GM11168 (cell line): ENCODE results near the gene HNRNPM.

Experiments
- in situ Hi-C: fragments of 300-500 bp; cut with MboI; formaldehyde crosslinking; loops from one replicate; pipeline ENCODE4 v1.12.0; 2022; ENCODE audit warnings: low sequenced_read_pairs; ENCODE audit not compliant: unreplicated experiment

Gene HNRNPM

DNA sequence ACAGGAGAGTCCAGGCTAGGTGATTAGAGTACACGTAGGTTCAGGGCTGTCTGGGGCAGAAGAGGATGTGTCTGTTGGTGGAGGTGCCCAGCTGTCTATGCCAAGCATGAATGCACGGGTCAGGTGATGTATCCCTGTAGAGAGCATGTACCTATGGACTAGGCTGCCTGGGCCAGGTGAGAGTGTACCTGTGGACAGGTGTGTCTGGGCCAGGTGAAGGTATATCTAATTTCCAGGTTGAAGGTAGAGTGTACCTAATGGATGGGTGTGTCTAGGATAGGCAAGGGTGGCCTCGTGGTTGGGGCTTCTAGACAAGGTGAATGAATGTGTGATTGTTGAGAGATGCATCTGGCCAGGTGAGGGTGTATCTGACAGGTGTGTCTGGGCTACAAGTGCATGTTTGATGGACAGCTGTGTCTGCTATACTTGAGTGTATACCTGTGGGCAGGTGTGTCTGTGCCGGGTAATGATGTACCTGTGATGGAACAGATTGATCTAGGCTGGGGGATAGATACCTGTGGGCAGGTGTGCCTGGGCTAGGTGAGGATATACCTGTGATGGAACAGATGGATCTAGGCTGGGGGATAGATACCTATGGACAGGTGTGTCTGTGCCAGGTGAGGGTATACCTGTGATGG is 84.7 kb downstream of the HNRNPM start:
- in situ Hi-C loops: no loop called here

GRCh38 chr19:8530061-8530679 is 85.4 kb downstream of the HNRNPM start:
- in situ Hi-C loops: no loop called here

- in situ Hi-C loops: no loop called here
Measured at GRCh38 chr19:8531470-8531869, 86.7 kb downstream of the HNRNPM start.

GRCh38 chr19:8532225-8532624 is 87.5 kb downstream of the HNRNPM start:
- in situ Hi-C loops: no loop called here

GRCh38 chr19:8536282-8536681 is 91.5 kb downstream of the HNRNPM start:
- in situ Hi-C loops: no loop called here

DNA sequence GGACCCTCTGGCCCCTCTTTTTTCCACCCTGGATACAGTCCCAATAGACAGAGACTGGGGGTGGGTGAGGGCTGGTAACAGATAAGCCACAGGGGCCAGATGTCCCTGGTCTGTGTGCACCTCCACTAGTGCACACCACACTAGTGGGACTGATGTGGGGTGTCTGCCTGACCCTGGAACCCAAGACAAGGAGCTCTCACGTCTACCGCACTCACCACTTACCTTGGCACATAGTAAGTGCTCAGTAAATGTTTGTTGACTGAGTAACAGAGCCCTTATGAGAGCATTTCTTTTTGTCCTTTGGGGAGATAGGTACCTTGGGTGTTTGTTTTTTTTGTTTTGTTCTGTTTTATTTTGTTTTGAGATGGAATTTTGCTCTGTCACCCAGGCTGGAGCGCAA is 92.3 kb downstream of the HNRNPM start:
- in situ Hi-C loops: no loop called here
